Upper lobe of right lung (tissue), 1 donor: ENCODE measurements around the gene BACH1. TPM values are rescaled to one million over a fixed set of nuclear protein-coding genes. Genes with fewer than 3 reads are reported as not detected.

Experiments used
- ATAC-seq: fragments of 200-7000 bp; cut with Tn5 transposase; one replicate; pipeline ENCODE4 v1.9.1; 2020; ENCODE audit warnings: mild to moderate bottlenecking, moderate library complexity
- DNase-seq: peaks from one replicate; pipeline ENCODE4 v3.0.0-alpha.2; 2020
- H3K27ac ChIP-seq: fragments of 200-600 bp; one replicate; pipeline ENCODE4 v1.8.0; 2022
- H3K27me3 ChIP-seq: fragments of 200-600 bp; one replicate; pipeline ENCODE4 v1.8.0; 2022; ENCODE audit warnings: mild to moderate bottlenecking
- H3K36me3 ChIP-seq: fragments of 200-600 bp; one replicate; pipeline ENCODE4 v1.8.0; 2022
- H3K4me1 ChIP-seq: fragments of 200-600 bp; one replicate; pipeline ENCODE4 v1.8.0; 2022
- H3K4me3 ChIP-seq: fragments of 200-600 bp; one replicate; pipeline ENCODE4 v1.8.0; 2022; ENCODE audit warnings: mild to moderate bottlenecking
- H3K9me3 ChIP-seq: fragments of 200-600 bp; one replicate; pipeline ENCODE4 v1.8.0; 2022
- CTCF ChIP-seq: fragments of 200-600 bp; IDR thresholded peaks from one replicate; pipeline ENCODE4 v1.8.0; 2022; ENCODE audit warnings: antibody characterized with exemption
- intact Hi-C: fragments of 100-400 bp; cut with DNase I; formaldehyde crosslinking; loops from one replicate; pipeline ENCODE4 v1.11.0; 2022
- total RNA-seq: library from RNA; stranded (reverse); fragmentation: NEBNext Ultra II Directional; extraction: Animal tissue kit (Norgen Biotek cat#: 25700); gene quantifications from one replicate; pipeline ENCODE4 v1.2.1, GENCODE V29; 2021
- donor health status: DM: no; HTN: yes; CAD: no; lungs with severe emphysema.

Gene BACH1
- total RNA-seq, 1 donor from 2014 or later = 125 TPM

- TF ChIP-seq CTCF = no peak
These were observed 41.0 kb upstream of the BACH1 start for GRCh38 chr21:29257701-29258100.

GRCh38 chr21:29258626-29259338, 39.9 kb upstream of the BACH1 start:
- ATAC-seq (no peak), DNase-seq (no peak)
- H3K9me3 ChIP-seq = peaks cover 11% of the 10 kb centered on the region
- no peak overlapping the region for H3K4me3 ChIP-seq
- peaks cover 6% of the 10 kb centered on the region for H3K4me1 ChIP-seq
- H3K27me3 ChIP-seq = no peaks in the 10 kb centered on the region
- intact Hi-C loops = no loop called here
- no peaks in the 10 kb centered on the region for H3K36me3 ChIP-seq
- no peak for TF ChIP-seq CTCF
- H3K27ac ChIP-seq = no peak overlapping the region

More at GRCh38 chr21:29257701-29258100, 41.0 kb upstream of the BACH1 start:
- Histone ChIP-seq H3K36me3 (no peaks in the 10 kb centered on the region), H3K4me3 (no peak overlapping the region), H3K9me3 (peaks cover 11% of the 10 kb centered on the region), H3K27me3 (no peaks in the 10 kb centered on the region), H3K4me1 (peaks cover 6% of the 10 kb centered on the region), H3K27ac (no peak overlapping the region)
- intact Hi-C loops = no loop called here
- ATAC-seq = no peak
- no peak for DNase-seq

GRCh38 chr21:29260461-29260860, 38.3 kb upstream of the BACH1 start:
- ATAC-seq = no peak
- no peak overlapping the region for H3K4me3 ChIP-seq
- H3K9me3 ChIP-seq = no peaks in the 10 kb centered on the region
- no peak overlapping the region for H3K27ac ChIP-seq
- no peak for TF ChIP-seq CTCF
- no peaks in the 10 kb centered on the region for H3K27me3 ChIP-seq
- H3K36me3 ChIP-seq = no peaks in the 10 kb centered on the region
- intact Hi-C loops = no loop called here
- no peak for DNase-seq
- H3K4me1 ChIP-seq = peaks cover 6% of the 10 kb centered on the region

GRCh38 chr21:29261555-29262540, 36.9 kb upstream of the BACH1 start:
- no peak overlapping the region for H3K4me3 ChIP-seq
- peaks cover 6% of the 10 kb centered on the region for H3K4me1 ChIP-seq
- no peak for TF ChIP-seq CTCF
- DNase-seq = no peak
- no peak for ATAC-seq
- H3K36me3 ChIP-seq = no peaks in the 10 kb centered on the region
- no peaks in the 10 kb centered on the region for H3K27me3 ChIP-seq
- H3K27ac ChIP-seq = no peak overlapping the region
- H3K9me3 ChIP-seq = no peaks in the 10 kb centered on the region
- intact Hi-C loops = no loop called here

GRCh38 chr21:29264721-29265120, 34.0 kb upstream of the BACH1 start:
- no peak for DNase-seq
- H3K4me3 ChIP-seq = no peak overlapping the region
- no peaks in the 10 kb centered on the region for H3K4me1 ChIP-seq

More at GRCh38 chr21:29264721-29265120, 34.0 kb upstream of the BACH1 start:
- H3K36me3 ChIP-seq = no peaks in the 10 kb centered on the region
- intact Hi-C loops = no loop called here
- H3K27me3 ChIP-seq = no peaks in the 10 kb centered on the region
- no peak for ATAC-seq
- H3K27ac ChIP-seq = no peak overlapping the region
- H3K9me3 ChIP-seq = no peaks in the 10 kb centered on the region
- no peak for TF ChIP-seq CTCF
